ENCODE results near the gene GAMT.

The GAMT gene

DNA sequence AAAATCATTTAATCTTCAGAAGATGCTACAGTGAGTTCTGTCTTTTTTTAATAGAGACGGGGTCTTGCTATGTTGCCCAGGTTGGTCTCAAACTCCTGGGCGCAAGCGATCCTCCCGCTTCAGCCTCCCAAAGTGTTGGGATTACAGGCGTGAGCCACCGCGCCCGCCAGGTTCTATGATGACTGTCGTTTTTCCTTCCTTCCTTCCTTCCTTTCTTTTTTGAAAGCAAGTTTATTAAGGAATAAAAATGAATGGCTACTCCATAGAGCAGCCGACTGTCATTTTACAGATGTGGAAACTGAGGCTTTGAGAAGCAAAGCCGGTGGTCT lies 511 bp upstream of the GAMT start:
- Histone ChIP-seq H3K4me1 (ENCODE audit: insufficient read depth, low read length) (peaks cover 41% of the 10 kb centered on the region), H3K27ac (ENCODE audit: low read length) (peak overlapping the region; percentile 84), H3K36me3 (ENCODE audit: insufficient read depth, low read length) (peaks cover 24% of the 10 kb centered on the region), H4K20me1 (ENCODE audit: insufficient read depth, low read length) (peaks cover 7% of the 10 kb centered on the region; the same call in 1 of the 2 replicates), H3K79me2 (ENCODE audit: insufficient read depth, low read length) (peaks cover 29% of the 10 kb centered on the region), H3K9ac (ENCODE audit: low read depth, low read length) (peak overlapping the region; percentile 96), H3K9me3 (ENCODE audit: insufficient read depth, low read length, severe bottlenecking) (no peaks in the 10 kb centered on the region), H3K4me2 (ENCODE audit: insufficient read depth, low read length) (peak overlapping the region; percentile 85), H3K4me3 (ENCODE audit: low read depth in 1 of 2, low read length in 2 of 2) (peak overlapping the region; percentile 95 to 96), H3K27me3 (ENCODE audit: insufficient read depth, low read length, poor library complexity) (no peaks in the 10 kb centered on the region), H2AFZ (ENCODE audit: low read depth, low read length) (peak overlapping the region; percentile 96)
- TF ChIP-seq EZH2 (IDR thresholded peaks at IDR 0.05; ENCODE audit: borderline replicate concordance, low read depth, low read length, severe bottlenecking), result no peak
- TF ChIP-seq, protein P1, sequence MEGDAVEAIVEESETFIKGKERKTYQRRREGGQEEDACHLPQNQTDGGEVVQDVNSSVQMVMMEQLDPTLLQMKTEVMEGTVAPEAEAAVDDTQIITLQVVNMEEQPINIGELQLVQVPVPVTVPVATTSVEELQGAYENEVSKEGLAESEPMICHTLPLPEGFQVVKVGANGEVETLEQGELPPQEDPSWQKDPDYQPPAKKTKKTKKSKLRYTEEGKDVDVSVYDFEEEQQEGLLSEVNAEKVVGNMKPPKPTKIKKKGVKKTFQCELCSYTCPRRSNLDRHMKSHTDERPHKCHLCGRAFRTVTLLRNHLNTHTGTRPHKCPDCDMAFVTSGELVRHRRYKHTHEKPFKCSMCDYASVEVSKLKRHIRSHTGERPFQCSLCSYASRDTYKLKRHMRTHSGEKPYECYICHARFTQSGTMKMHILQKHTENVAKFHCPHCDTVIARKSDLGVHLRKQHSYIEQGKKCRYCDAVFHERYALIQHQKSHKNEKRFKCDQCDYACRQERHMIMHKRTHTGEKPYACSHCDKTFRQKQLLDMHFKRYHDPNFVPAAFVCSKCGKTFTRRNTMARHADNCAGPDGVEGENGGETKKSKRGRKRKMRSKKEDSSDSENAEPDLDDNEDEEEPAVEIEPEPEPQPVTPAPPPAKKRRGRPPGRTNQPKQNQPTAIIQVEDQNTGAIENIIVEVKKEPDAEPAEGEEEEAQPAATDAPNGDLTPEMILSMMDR (IDR thresholded peaks at IDR 0.05; ENCODE audit: borderline replicate concordance, extremely low read depth, low read length, poor library complexity, severe bottlenecking), result no peak
- ATAC-seq (ENCODE audit: insufficient read depth, low read depth), result no peak
- DNase-seq, result no peak

DNA sequence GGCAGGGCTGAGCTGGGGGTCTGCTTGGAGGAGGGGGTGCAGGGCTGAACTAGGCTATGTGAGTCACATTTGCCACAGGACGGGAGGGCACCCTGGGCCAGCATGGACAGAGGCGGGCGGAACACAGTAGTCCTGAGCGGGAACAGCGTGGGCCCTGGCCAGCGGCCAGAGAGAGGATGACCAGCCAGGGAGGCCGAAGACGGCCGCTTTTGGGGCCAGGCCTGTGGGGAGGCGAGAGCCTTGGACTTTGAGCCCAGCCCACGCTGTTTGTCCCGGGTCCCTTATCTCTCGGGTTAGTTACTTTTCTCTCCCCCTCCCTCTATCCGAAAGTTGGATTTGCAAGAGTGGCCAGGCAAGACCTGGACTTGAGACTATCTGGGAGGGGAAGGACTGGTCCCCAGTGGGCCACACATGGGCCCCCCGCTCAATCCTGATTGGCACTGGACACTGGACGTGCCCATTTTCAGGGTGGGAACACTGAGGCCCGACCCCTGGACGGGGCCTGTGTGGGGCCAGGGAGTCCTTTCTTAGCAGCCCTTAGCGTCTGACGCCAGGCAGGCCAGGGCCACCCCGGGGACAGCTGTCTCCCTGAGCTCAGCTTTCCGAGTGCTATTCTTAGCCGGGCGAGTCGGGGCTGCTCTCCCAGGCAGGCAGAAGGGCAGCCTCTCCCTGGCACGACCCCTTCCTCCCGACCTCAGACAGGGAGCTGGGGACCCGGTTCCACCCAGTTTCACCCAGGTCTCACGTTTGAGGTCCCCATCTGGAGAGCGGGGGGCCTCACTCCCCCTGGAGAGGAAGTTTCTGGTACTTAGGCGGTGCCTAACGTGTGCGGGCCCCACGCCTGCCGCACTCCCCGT lies 833 bp downstream of the GAMT start:
- Histone ChIP-seq H4K20me1 (ENCODE audit: insufficient read depth, low read length) (peaks cover 16% of the 10 kb centered on the region), H3K27me3 (ENCODE audit: insufficient read depth, low read length, poor library complexity) (no peaks in the 10 kb centered on the region), H2AFZ (ENCODE audit: low read depth, low read length) (peak overlapping the region; percentile 96), H3K4me3 (ENCODE audit: low read depth in 1 of 2, low read length in 2 of 2) (peak overlapping the region; percentile 95 to 96), H3K4me2 (ENCODE audit: insufficient read depth, low read length) (peak overlapping the region; percentile 85), H3K79me2 (ENCODE audit: insufficient read depth, low read length) (peaks cover 29% of the 10 kb centered on the region), H3K9me3 (ENCODE audit: insufficient read depth, low read length, severe bottlenecking) (no peaks in the 10 kb centered on the region), H3K4me1 (ENCODE audit: insufficient read depth, low read length) (peaks cover 31% of the 10 kb centered on the region), H3K27ac (ENCODE audit: low read length) (peak overlapping the region; percentile 81), H3K9ac (ENCODE audit: low read depth, low read length) (peak overlapping the region; percentile 96), H3K36me3 (ENCODE audit: insufficient read depth, low read length) (peaks cover 28% of the 10 kb centered on the region)
- DNase-seq (peak; percentile 43), ATAC-seq (ENCODE audit: insufficient read depth, low read depth) (peak; percentile 56)
- TF ChIP-seq, protein P1 (IDR thresholded peaks at IDR 0.05; ENCODE audit: borderline replicate concordance, extremely low read depth, low read length, poor library complexity, severe bottlenecking), result no peak
- TF ChIP-seq EZH2 (IDR thresholded peaks at IDR 0.05; ENCODE audit: borderline replicate concordance, low read depth, low read length, severe bottlenecking), result no peak

- Histone ChIP-seq H3K4me1 (ENCODE audit: insufficient read depth, low read length) (peaks cover 31% of the 10 kb centered on the region), H3K36me3 (ENCODE audit: insufficient read depth, low read length) (peaks cover 30% of the 10 kb centered on the region), H3K79me2 (ENCODE audit: insufficient read depth, low read length) (peaks cover 29% of the 10 kb centered on the region), H3K4me2 (ENCODE audit: insufficient read depth, low read length) (peak overlapping the region; percentile 85), H4K20me1 (ENCODE audit: insufficient read depth, low read length) (peaks cover 21% of the 10 kb centered on the region), H3K27ac (ENCODE audit: low read length) (no peak overlapping the region), H3K9ac (ENCODE audit: low read depth, low read length) (peak overlapping the region; percentile 96; the same call in 1 of the 2 replicates), H3K4me3 (ENCODE audit: low read depth in 1 of 2, low read length in 2 of 2) (no peak overlapping the region), H2AFZ (ENCODE audit: low read depth, low read length) (no peak overlapping the region), H3K27me3 (ENCODE audit: insufficient read depth, low read length, poor library complexity) (no peaks in the 10 kb centered on the region), H3K9me3 (ENCODE audit: insufficient read depth, low read length, severe bottlenecking) (no peaks in the 10 kb centered on the region)
- no peak for ATAC-seq (ENCODE audit: insufficient read depth, low read depth)
- DNase-seq, result no peak
- TF ChIP-seq, protein P1 (IDR thresholded peaks at IDR 0.05; ENCODE audit: borderline replicate concordance, extremely low read depth, low read length, poor library complexity, severe bottlenecking), result no peak
- no peak for TF ChIP-seq EZH2 (IDR thresholded peaks at IDR 0.05; ENCODE audit: borderline replicate concordance, low read depth, low read length, severe bottlenecking)
Observed at GRCh38 chr19:1399745-1400144, 1.6 kb downstream of the GAMT start.
